CD1c-positive myeloid dendritic cell (primary cell): Measurements from ENCODE around the gene BAG5.
"Not testable (repeated sequence)": the region's sequence is repeated elsewhere in the genome, so short reads cannot be mapped to it uniquely, and the experiment has no call there.

Experiments used
- DNase-seq: peaks from one replicate; pipeline ENCODE4 v3.0.0-alpha.2; 2016; ENCODE audit errors: extremely low spot score

BAG5 gene

GRCh38 chr14:103522649-103523574 lies 39.5 kb downstream of the BAG5 start, which contains the start of gene CKB:
Gene CKB, minus strand, starts transcription at chr14:103522830. Its CDS starts 337 bp downstream, at chr14:103522493.
- DNase-seq, result peak; percentile 65

- peak; percentile 17 for DNase-seq
Observed at GRCh38 chr14:103521951-103522563, 40.4 kb downstream of the BAG5 start.

GRCh38 chr14:103521438-103521950 lies 41.0 kb downstream of the BAG5 start:
- no peak for DNase-seq

- peak; percentile 89 for DNase-seq
Observed at GRCh38 chr14:103520657-103521437, 41.6 kb downstream of the BAG5 start.

GRCh38 chr14:103520269-103520656 lies 42.2 kb downstream of the BAG5 start:
- DNase-seq, result no peak

- DNase-seq, result no peak
Observed at GRCh38 chr14:103519837-103520212, 42.6 kb downstream of the BAG5 start.

GRCh38 chr14:103519043-103519836 lies 43.2 kb downstream of the BAG5 start:
- DNase-seq, result no peak

GRCh38 chr14:103518422-103519042 lies 43.9 kb downstream of the BAG5 start:
- DNase-seq, result peak; percentile 51

- no peak for DNase-seq
Observed at GRCh38 chr14:103517721-103518421, 44.6 kb downstream of the BAG5 start.

GRCh38 chr14:103517174-103517566 lies 45.3 kb downstream of the BAG5 start:
- DNase-seq, result no peak

- no peak for DNase-seq
Observed at GRCh38 chr14:103516426-103517173, 45.9 kb downstream of the BAG5 start.

GRCh38 chr14:103514596-103515421 lies 47.6 kb downstream of the BAG5 start:
- no peak for DNase-seq

- peak; percentile 78 for DNase-seq
Observed at GRCh38 chr14:103512701-103513611, 49.5 kb downstream of the BAG5 start.

- DNase-seq, result not testable (repeated sequence)
Observed at GRCh38 chr14:103512180-103512579, 50.3 kb downstream of the BAG5 start.

- no peak for DNase-seq
Observed at GRCh38 chr14:103510724-103511693, 51.4 kb downstream of the BAG5 start.
